ENCODE data around the gene KLHL42. TPM values are rescaled to one million over a fixed set of nuclear protein-coding genes. Genes with fewer than 3 reads are reported as not detected.

Gene KLHL42
- total RNA-seq, 1 experiment from 2014 or later: 20.7 TPM

GRCh38 chr12:27852117-27852516, 72.1 kb downstream of the KLHL42 start:
- no peak overlapping the region for H3K27ac Mint-ChIP-seq
- ChIA-PET POLR2A (no interaction called here), CTCF (no interaction called here)
- H3K4me3 Mint-ChIP-seq: no peak overlapping the region
- peaks cover 22% of the 10 kb centered on the region for H3K9me3 Mint-ChIP-seq
- DNase-seq (ENCODE audit: low spot score) (no peak), ATAC-seq (no peak)
- no peaks in the 10 kb centered on the region for H3K27me3 Mint-ChIP-seq (ENCODE audit: low read depth)
- H3K4me1 Mint-ChIP-seq: no peaks in the 10 kb centered on the region
- no peak for TF ChIP-seq TEAD4 (CRISPR knock-in tag; IDR thresholded peaks at IDR 0.05)
- no peak for TF ChIP-seq ZMAT4 (CRISPR knock-in tag; IDR thresholded peaks at IDR 0.05)
- TF ChIP-seq, protein P1, sequence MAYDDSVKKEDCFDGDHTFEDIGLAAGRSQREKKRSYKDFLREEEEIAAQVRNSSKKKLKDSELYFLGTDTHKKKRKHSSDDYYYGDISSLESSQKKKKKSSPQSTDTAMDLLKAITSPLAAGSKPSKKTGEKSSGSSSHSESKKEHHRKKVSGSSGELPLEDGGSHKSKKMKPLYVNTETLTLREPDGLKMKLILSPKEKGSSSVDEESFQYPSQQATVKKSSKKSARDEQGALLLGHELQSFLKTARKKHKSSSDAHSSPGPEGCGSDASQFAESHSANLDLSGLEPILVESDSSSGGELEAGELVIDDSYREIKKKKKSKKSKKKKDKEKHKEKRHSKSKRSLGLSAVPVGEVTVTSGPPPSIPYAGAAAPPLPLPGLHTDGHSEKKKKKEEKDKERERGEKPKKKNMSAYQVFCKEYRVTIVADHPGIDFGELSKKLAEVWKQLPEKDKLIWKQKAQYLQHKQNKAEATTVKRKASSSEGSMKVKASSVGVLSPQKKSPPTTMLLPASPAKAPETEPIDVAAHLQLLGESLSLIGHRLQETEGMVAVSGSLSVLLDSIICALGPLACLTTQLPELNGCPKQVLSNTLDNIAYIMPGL (CRISPR knock-in tag; IDR thresholded peaks at IDR 0.05): no peak
- no peak for TF ChIP-seq IRF2 (CRISPR knock-in tag; IDR thresholded peaks at IDR 0.05; ENCODE audit: borderline replicate concordance, low read depth)
- TF ChIP-seq PREB (CRISPR knock-in tag; IDR thresholded peaks at IDR 0.05; ENCODE audit: borderline replicate concordance): no peak
- no peak for TF ChIP-seq KAT7 (CRISPR knock-in tag; IDR thresholded peaks at IDR 0.05; ENCODE audit: borderline replicate concordance)
- TF ChIP-seq OVOL2 (CRISPR knock-in tag; IDR thresholded peaks at IDR 0.05; ENCODE audit: borderline replicate concordance): no peak
- TF ChIP-seq, protein P2, sequence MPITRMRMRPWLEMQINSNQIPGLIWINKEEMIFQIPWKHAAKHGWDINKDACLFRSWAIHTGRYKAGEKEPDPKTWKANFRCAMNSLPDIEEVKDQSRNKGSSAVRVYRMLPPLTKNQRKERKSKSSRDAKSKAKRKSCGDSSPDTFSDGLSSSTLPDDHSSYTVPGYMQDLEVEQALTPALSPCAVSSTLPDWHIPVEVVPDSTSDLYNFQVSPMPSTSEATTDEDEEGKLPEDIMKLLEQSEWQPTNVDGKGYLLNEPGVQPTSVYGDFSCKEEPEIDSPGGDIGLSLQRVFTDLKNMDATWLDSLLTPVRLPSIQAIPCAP (CRISPR knock-in tag; IDR thresholded peaks at IDR 0.05): no peak
- no peak for TF ChIP-seq ATF1 (CRISPR knock-in tag; IDR thresholded peaks at IDR 0.05)
- no peak for TF ChIP-seq GRHL2 (CRISPR knock-in tag; IDR thresholded peaks at IDR 0.05; ENCODE audit: insufficient replicate concordance, severe bottlenecking)
- TF ChIP-seq, protein P3, sequence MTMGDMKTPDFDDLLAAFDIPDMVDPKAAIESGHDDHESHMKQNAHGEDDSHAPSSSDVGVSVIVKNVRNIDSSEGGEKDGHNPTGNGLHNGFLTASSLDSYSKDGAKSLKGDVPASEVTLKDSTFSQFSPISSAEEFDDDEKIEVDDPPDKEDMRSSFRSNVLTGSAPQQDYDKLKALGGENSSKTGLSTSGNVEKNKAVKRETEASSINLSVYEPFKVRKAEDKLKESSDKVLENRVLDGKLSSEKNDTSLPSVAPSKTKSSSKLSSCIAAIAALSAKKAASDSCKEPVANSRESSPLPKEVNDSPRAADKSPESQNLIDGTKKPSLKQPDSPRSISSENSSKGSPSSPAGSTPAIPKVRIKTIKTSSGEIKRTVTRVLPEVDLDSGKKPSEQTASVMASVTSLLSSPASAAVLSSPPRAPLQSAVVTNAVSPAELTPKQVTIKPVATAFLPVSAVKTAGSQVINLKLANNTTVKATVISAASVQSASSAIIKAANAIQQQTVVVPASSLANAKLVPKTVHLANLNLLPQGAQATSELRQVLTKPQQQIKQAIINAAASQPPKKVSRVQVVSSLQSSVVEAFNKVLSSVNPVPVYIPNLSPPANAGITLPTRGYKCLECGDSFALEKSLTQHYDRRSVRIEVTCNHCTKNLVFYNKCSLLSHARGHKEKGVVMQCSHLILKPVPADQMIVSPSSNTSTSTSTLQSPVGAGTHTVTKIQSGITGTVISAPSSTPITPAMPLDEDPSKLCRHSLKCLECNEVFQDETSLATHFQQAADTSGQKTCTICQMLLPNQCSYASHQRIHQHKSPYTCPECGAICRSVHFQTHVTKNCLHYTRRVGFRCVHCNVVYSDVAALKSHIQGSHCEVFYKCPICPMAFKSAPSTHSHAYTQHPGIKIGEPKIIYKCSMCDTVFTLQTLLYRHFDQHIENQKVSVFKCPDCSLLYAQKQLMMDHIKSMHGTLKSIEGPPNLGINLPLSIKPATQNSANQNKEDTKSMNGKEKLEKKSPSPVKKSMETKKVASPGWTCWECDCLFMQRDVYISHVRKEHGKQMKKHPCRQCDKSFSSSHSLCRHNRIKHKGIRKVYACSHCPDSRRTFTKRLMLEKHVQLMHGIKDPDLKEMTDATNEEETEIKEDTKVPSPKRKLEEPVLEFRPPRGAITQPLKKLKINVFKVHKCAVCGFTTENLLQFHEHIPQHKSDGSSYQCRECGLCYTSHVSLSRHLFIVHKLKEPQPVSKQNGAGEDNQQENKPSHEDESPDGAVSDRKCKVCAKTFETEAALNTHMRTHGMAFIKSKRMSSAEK (CRISPR knock-in tag; IDR thresholded peaks at IDR 0.05; ENCODE audit: borderline replicate concordance): no peak
- no peak for TF ChIP-seq EMX1 (CRISPR knock-in tag; IDR thresholded peaks at IDR 0.05)
- no peak for TF ChIP-seq MAX (CRISPR knock-in tag; IDR thresholded peaks at IDR 0.05)
- TF ChIP-seq, protein P4, sequence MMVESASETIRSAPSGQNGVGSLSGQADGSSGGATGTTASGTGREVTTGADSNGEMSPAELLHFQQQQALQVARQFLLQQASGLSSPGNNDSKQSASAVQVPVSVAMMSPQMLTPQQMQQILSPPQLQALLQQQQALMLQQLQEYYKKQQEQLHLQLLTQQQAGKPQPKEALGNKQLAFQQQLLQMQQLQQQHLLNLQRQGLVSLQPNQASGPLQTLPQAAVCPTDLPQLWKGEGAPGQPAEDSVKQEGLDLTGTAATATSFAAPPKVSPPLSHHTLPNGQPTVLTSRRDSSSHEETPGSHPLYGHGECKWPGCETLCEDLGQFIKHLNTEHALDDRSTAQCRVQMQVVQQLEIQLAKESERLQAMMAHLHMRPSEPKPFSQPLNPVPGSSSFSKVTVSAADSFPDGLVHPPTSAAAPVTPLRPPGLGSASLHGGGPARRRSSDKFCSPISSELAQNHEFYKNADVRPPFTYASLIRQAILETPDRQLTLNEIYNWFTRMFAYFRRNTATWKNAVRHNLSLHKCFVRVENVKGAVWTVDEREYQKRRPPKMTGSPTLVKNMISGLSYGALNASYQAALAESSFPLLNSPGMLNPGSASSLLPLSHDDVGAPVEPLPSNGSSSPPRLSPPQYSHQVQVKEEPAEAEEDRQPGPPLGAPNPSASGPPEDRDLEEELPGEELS (CRISPR knock-in tag; IDR thresholded peaks at IDR 0.05): no peak
- no peak for TF ChIP-seq CBFB (CRISPR knock-in tag; IDR thresholded peaks at IDR 0.05; ENCODE audit: low read depth)
- TF ChIP-seq JUN (CRISPR knock-in tag; IDR thresholded peaks at IDR 0.05): no peak
- TF ChIP-seq GABPB1 (CRISPR knock-in tag; IDR thresholded peaks at IDR 0.05): no peak
- TF ChIP-seq, protein P5, sequence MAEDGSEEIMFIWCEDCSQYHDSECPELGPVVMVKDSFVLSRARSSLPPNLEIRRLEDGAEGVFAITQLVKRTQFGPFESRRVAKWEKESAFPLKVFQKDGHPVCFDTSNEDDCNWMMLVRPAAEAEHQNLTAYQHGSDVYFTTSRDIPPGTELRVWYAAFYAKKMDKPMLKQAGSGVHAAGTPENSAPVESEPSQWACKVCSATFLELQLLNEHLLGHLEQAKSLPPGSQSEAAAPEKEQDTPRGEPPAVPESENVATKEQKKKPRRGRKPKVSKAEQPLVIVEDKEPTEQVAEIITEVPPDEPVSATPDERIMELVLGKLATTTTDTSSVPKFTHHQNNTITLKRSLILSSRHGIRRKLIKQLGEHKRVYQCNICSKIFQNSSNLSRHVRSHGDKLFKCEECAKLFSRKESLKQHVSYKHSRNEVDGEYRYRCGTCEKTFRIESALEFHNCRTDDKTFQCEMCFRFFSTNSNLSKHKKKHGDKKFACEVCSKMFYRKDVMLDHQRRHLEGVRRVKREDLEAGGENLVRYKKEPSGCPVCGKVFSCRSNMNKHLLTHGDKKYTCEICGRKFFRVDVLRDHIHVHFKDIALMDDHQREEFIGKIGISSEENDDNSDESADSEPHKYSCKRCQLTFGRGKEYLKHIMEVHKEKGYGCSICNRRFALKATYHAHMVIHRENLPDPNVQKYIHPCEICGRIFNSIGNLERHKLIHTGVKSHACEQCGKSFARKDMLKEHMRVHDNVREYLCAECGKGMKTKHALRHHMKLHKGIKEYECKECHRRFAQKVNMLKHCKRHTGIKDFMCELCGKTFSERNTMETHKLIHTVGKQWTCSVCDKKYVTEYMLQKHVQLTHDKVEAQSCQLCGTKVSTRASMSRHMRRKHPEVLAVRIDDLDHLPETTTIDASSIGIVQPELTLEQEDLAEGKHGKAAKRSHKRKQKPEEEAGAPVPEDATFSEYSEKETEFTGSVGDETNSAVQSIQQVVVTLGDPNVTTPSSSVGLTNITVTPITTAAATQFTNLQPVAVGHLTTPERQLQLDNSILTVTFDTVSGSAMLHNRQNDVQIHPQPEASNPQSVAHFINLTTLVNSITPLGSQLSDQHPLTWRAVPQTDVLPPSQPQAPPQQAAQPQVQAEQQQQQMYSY (CRISPR knock-in tag; IDR thresholded peaks at IDR 0.05): no peak
- TF ChIP-seq SMAD4 (CRISPR knock-in tag; IDR thresholded peaks at IDR 0.05): no peak
- H3K36me3 Mint-ChIP-seq: peaks cover 8% of the 10 kb centered on the region; the same call in 1 of the 2 replicates
